ENCODE data around the gene BRIP1.
"Not testable (repeated sequence)": the region's sequence is repeated elsewhere in the genome, so short reads cannot be mapped to it uniquely, and the experiment has no call there.

Gene BRIP1

GRCh38 chr17:61826866-61827265 is 36.5 kb downstream of the BRIP1 start:
- not testable (repeated sequence) for DNase-seq

- not testable (repeated sequence) for DNase-seq
Observed at GRCh38 chr17:61826198-61826597, 37.1 kb downstream of the BRIP1 start.

GRCh38 chr17:61825448-61826137 is 37.7 kb downstream of the BRIP1 start:
- DNase-seq, result no peak

DNA sequence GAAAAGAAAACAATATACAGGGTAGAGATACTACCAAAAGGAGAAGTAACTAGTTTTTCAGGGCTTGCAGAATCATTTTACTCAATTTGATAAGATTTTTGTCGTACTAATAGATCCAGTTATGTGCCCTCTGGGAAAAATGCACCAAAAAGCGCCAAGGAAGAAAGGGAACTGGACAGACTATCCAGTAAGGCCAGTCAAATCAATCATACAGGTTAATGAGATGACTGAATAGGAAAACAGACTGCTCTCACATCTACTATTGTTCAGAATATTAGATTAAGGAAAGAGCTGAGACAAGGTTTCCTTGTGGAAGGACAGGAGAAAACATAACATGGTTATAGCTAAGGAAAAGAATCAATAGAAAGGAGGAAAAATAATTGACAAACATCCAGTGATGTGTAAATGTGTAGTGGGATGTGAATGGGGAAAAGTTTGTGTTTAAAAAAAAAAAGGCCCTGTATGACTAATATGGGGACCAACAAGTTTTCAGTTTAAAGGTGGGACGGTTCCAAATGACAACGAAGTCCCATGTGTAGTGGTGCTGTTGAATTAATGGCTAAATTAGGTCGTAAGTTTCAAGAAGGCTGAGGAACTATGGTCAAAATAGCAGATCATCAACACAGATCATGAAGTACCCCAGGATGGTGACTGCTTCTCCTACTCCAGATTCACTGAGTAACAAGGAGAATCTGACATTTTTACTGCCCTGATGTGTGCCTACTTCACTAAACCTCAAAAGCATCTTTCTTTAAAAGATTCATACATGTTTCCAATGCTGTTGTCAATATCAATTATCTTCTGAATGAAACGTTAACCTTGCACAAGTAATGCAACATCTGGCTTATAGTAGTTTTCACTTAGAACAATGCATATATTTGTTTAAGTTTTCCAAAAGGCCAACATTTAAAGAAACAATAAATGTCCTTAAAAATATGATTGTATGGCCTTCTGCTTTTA is 40.7 kb downstream of the BRIP1 start:
- no peak for DNase-seq

DNA sequence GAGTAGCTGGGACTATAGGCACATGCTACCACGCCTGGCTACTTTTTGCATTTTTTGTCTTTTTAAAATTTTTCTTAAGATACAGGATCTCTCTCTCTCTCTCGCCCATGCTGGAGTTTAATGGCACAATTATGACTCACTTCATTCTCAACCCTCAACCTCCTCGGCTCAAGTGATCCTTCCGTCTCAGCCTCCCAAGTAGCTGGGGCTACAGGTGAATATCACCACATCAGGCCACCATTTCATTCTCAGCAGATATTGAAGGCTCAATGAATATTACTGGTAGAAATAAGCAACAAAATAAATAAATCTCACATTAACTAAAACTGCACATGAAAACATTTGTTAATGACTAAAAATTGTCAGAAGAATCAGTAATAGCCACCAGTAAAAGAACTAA is 41.7 kb downstream of the BRIP1 start:
- DNase-seq, result no peak

- not testable (repeated sequence) for DNase-seq
Observed at GRCh38 chr17:61819265-61819664, 44.1 kb downstream of the BRIP1 start.

DNA sequence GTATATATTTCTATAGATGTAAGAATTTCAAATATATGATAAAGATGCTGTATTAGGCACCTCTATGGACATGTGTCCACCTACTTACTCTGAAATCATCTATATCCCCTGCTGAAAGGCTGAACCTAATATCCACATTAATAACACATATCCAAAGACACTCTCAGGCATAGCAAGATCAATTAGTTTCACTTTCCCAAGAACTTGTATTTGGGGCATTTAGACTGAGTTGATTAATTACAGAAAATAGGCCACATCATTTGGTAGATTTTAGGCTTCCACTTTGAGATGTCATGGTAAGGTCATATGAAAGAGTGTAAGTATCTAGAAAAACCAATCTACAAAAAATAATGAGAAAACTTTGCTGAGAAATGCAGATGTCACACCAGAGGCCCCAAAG is 45.1 kb downstream of the BRIP1 start:
- no peak for DNase-seq

- DNase-seq, result no peak
Observed at GRCh38 chr17:61817452-61817851, 45.9 kb downstream of the BRIP1 start.

DNA sequence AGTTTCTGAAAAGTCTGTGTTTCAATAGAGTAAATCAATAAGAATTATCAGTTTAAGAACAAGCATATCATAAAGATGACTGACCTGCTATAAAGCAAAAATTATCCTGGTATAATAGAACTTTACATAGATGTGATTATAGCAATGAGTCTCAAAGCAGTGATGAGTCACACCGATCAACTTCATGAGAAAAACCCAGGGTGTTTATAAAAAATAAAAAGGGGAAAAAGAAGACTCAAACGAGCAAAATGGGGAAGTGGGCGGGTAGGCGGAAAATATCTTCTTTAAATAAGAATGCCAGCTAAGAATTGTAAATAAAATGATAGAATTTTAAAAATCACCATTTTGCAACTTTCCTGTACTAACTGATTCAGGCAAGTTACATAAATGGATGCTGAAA is 46.8 kb downstream of the BRIP1 start:
- DNase-seq, result no peak

DNA sequence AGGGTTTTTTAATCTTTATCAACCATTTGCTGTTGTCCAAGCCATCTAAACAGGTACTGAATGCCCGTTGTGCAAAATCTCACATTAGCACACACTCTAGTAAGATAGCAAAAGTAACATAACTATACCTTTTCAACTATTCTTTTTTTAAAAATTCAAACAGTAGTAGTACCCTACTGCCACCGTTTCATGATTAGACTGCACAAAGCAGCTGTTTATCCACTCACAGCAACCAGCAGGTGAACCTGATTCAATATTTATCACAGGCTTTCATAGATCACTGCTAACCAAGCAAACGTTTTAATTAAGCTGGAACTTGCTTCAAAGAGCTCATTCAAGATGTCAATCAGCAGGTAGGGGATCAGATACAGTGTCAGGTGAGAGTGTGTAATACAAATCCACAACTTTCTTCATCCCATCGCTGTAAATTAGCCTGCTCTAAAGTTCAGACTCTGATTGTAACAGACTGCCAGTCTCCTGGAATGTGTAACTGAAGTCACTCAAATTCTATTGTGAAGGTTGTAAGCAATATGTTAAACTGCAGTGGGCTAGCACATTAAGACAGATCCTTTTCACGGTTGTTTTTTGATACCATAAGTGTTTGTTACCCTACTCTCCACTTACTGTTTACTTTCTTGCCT is 47.3 kb downstream of the BRIP1 start:
- no peak for DNase-seq

GRCh38 chr17:61814485-61814884 is 48.8 kb downstream of the BRIP1 start:
- no peak for DNase-seq

DNA sequence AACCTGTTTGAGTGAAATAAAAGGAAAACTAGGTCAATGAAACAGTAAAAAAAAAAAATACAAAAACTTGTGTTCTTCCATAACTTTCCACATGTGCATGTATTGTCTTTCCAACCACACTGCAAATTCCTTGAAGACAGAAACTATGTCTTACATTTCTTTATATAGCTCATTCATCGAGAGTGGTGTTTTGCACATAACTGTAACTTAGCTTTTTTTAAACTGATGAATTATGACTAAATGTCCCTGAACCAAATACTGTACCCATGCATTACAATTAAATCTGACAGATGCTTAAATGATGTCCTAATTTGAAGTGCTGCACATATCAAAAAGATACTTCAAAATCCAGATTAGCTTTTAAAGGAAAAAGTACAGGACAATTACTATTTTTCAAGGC is 50.1 kb downstream of the BRIP1 start:
- no peak for DNase-seq

- no peak for DNase-seq
Observed at GRCh38 chr17:61812747-61813146, 50.6 kb downstream of the BRIP1 start.

DNA sequence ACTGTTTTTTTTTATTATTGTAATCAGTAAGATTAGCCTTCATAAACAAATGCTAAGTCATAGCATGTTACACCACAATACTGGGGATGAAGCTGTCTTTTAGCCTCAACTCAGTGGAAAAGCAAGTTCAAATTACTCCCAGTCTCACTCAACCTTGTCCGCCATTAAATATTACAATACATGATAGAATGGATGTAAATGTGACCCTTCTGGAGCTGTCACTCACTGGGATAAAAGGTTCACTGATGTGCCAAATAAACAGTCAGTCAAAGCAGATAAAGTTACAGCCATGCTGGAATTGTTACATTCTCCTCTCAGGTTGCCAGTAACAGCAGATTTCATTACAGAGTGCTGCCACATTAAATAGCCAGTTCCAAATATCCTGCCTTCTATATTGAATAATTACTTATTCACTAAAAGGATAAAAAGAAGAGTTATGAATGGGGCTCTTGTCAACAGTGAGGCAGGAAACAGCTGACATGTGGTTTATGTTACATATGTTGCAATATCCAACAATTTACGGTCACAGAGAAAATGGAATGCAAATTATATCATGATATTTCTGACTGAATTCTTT is 53.4 kb downstream of the BRIP1 start:
- DNase-seq, result no peak

DNA sequence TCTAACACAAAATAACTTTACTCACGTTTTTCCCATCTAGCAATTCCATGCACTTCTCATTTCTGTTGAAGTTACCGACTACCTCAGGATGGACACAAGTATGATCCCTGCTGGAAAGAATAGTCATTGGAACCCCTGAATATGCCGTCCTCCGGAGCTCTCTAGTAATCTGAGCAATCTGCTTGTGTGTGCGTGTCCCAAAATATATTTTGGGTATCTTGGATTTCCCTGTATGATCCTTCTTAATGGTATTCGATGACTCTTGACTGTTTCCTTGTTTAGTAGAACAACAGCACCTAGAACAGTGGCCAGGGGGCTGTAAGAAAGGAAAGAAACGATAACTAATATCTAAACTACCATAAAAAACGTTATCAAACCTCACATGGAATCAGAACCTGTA is 54.9 kb downstream of the BRIP1 start:
- no peak for DNase-seq

- no peak for DNase-seq
Observed at GRCh38 chr17:61806936-61807335, 56.4 kb downstream of the BRIP1 start.

DNA sequence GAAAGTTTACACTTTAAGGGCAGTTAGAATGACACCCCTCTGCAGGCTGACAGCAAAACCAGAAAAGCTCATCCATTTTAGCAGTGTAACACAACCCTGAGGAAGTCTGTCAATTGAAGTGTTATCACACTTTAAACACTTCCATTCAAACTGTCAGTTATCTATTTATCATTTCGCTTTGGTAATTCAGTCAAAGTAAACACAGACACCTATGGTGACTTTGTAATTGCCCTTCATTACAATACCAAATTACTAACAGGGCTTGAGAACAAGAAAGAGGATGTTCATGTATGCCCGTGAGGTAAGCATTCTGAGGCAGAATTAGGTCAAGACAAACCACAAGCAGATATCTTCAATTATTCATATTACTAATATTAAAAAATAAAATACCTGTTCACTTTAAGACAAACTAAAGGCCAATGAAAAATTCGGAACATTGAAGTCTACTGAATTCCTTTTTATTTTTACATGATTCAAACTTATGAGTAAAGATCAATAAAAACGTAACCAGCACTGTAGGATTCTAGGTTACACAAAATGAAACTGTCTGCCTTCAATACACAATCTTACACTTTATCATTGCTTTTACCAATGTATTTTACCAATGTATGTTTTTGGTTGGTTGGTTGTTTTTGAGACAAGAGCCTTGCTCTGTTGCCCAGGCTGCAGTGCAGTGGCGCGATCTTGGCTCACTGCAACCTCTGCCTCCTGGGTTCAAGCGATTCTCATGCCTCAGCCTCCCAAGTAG is 57.1 kb downstream of the BRIP1 start:
- no peak for DNase-seq

DNA sequence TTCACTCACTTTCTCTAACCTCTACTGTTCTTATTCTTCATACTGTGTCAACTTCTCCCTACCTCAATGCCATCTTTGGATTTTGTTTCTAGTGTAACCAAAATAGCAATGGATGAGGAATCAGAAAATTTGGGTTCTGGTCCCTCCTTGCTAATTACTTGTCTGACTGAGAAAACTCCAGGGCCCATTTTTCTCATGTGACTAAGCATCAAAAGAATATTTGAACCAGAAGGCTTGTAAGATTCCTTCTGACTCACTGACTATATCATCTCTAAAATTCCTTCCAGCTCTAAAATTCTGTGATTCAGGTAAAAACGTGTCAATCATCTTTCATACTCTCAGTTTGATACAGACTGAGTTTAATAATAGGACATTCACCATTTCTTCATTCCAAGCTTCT is 57.9 kb downstream of the BRIP1 start:
- no peak for DNase-seq

GRCh38 chr17:61803796-61804195 is 59.5 kb downstream of the BRIP1 start:
- no peak for DNase-seq

DNA sequence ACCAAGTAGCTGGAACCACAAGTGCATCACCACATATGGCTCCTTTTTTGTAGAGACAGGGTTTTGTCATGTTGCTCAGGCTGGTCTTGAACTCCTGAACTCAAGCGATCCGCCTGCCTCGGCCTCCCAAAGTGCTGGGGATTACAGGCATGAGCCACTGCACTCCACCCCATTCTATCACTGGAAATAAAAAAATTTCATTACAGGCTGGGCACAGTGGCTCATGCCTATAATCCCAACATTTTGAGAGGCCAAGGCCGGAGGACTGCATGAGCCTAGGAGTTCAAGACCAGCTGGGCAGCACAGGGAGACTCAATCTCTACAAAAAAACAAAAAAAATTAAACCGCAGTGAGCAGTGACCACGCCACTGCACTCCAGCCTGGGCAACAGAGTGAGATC is 60.1 kb downstream of the BRIP1 start:
- no peak for DNase-seq

GRCh38 chr17:61799812-61800484 is 63.4 kb downstream of the BRIP1 start:
- DNase-seq, result no peak

GRCh38 chr17:61797283-61797682 is 66.0 kb downstream of the BRIP1 start:
- no peak for DNase-seq
